ENCODE data around the gene LARP6. TPM values are rescaled to one million over a fixed set of nuclear protein-coding genes. Genes with fewer than 3 reads are reported as not detected.
"Not testable (repeated sequence)": the region's sequence is repeated elsewhere in the genome, so short reads cannot be mapped to it uniquely, and the experiment has no call there.

The LARP6 gene
- total RNA-seq, 2 experiments from 2014 or later, result not detected

GRCh38 chr15:70863450-70864218 is 9.7 kb upstream of the LARP6 start:
- no peaks in the 10 kb centered on the region for H4K20me1 ChIP-seq (ENCODE audit: insufficient read depth, low read length)
- POLR2A ChIA-PET, result no interaction called here
- no peak overlapping the region for H3K4me2 ChIP-seq (ENCODE audit: low read length)
- BruUV-seq (replicated peaks), result no TSS peak
- intact Hi-C loops (cut with micrococcal nuclease; ENCODE audit: unreplicated experiment), result no loop called here
- no peaks in the 10 kb centered on the region for H3K9me2 ChIP-seq (ENCODE audit: insufficient read depth, low read length)
- no peak overlapping the region for H3K27ac ChIP-seq (ENCODE audit: low read depth, low read length, poor library complexity, severe bottlenecking)
- no peaks in the 10 kb centered on the region for H3K4me1 ChIP-seq (ENCODE audit: insufficient read depth, low read length, poor library complexity, severe bottlenecking)
- H3K36me3 ChIP-seq (ENCODE audit: insufficient read depth, low read length), result no peaks in the 10 kb centered on the region
- H3K4me3 ChIP-seq (ENCODE audit: low read depth, low read length, poor library complexity, severe bottlenecking), result no peak overlapping the region
- DNase-seq (ENCODE audit: low spot score), result no peak
- no peak for TF ChIP-seq EZH2phosphoT487 (IDR thresholded peaks at IDR 0.05; ENCODE audit: borderline replicate concordance, low read depth, low read length)
- TF ChIP-seq CTCF (conservative IDR thresholded peaks at IDR 0.05; ENCODE audit: low read length), result no peak
- H3K9me3 ChIP-seq (ENCODE audit: low read length), result no peaks in the 10 kb centered on the region
- CTCF ChIA-PET (ENCODE audit: unreplicated experiment), result no interaction called here
- H3K79me2 ChIP-seq (ENCODE audit: insufficient read depth, low read depth, low read length), result no peaks in the 10 kb centered on the region
- H2AFZ ChIP-seq (ENCODE audit: low read length), result no peak overlapping the region

- intact Hi-C loops (cut with micrococcal nuclease; ENCODE audit: unreplicated experiment), result no loop called here
- H4K20me1 ChIP-seq (ENCODE audit: insufficient read depth, low read length), result no peaks in the 10 kb centered on the region
- H3K4me3 ChIP-seq (ENCODE audit: low read depth, low read length, poor library complexity, severe bottlenecking), result no peak overlapping the region
- H3K79me2 ChIP-seq (ENCODE audit: insufficient read depth, low read depth, low read length), result no peaks in the 10 kb centered on the region
- ChIA-PET CTCF (ENCODE audit: unreplicated experiment) (no interaction called here), POLR2A (no interaction called here)
- H3K27ac ChIP-seq (ENCODE audit: low read depth, low read length, poor library complexity, severe bottlenecking), result no peak overlapping the region
- no peaks in the 10 kb centered on the region for H3K36me3 ChIP-seq (ENCODE audit: insufficient read depth, low read length)
- H3K9me3 ChIP-seq (ENCODE audit: low read length), result no peaks in the 10 kb centered on the region
- no TSS peak for BruUV-seq (replicated peaks)
- no peak for DNase-seq (ENCODE audit: low spot score)
- H3K4me1 ChIP-seq (ENCODE audit: insufficient read depth, low read length, poor library complexity, severe bottlenecking), result no peaks in the 10 kb centered on the region
- no peak overlapping the region for H2AFZ ChIP-seq (ENCODE audit: low read length)
- H3K9me2 ChIP-seq (ENCODE audit: insufficient read depth, low read length), result no peaks in the 10 kb centered on the region
- H3K4me2 ChIP-seq (ENCODE audit: low read length), result no peak overlapping the region
- TF ChIP-seq CTCF (conservative IDR thresholded peaks at IDR 0.05; ENCODE audit: low read length) (no peak), EZH2phosphoT487 (IDR thresholded peaks at IDR 0.05; ENCODE audit: borderline replicate concordance, low read depth, low read length) (no peak)
Observed at GRCh38 chr15:70859998-70860397, 6.0 kb upstream of the LARP6 start.

- Histone ChIP-seq H4K20me1 (ENCODE audit: insufficient read depth, low read length) (no peaks in the 10 kb centered on the region), H2AFZ (ENCODE audit: low read length) (no peak overlapping the region), H3K4me2 (ENCODE audit: low read length) (no peak overlapping the region), H3K36me3 (ENCODE audit: insufficient read depth, low read length) (no peaks in the 10 kb centered on the region), H3K27ac (ENCODE audit: low read depth, low read length, poor library complexity, severe bottlenecking) (no peak overlapping the region), H3K9me3 (ENCODE audit: low read length) (no peaks in the 10 kb centered on the region), H3K4me1 (ENCODE audit: insufficient read depth, low read length, poor library complexity, severe bottlenecking) (no peaks in the 10 kb centered on the region), H3K79me2 (ENCODE audit: insufficient read depth, low read depth, low read length) (no peaks in the 10 kb centered on the region), H3K9me2 (ENCODE audit: insufficient read depth, low read length) (no peaks in the 10 kb centered on the region), H3K4me3 (ENCODE audit: low read depth, low read length, poor library complexity, severe bottlenecking) (no peak overlapping the region)
- TF ChIP-seq CTCF (conservative IDR thresholded peaks at IDR 0.05; ENCODE audit: low read length) (no peak), EZH2phosphoT487 (IDR thresholded peaks at IDR 0.05; ENCODE audit: borderline replicate concordance, low read depth, low read length) (no peak)
- CTCF ChIA-PET (ENCODE audit: unreplicated experiment), result no interaction called here
- DNase-seq (ENCODE audit: low spot score), result no peak
- intact Hi-C loops (cut with micrococcal nuclease; ENCODE audit: unreplicated experiment), result no loop called here
- no TSS peak for BruUV-seq (replicated peaks)
- POLR2A ChIA-PET, result no interaction called here
Observed at GRCh38 chr15:70859322-70859908, 5.5 kb upstream of the LARP6 start.

- H3K4me3 ChIP-seq (ENCODE audit: low read depth, low read length, poor library complexity, severe bottlenecking); POLR2A ChIA-PET; DNase-seq (ENCODE audit: low spot score); H3K4me1 ChIP-seq (ENCODE audit: insufficient read depth, low read length, poor library complexity, severe bottlenecking); H3K9me3 ChIP-seq (ENCODE audit: low read length); intact Hi-C loops (cut with micrococcal nuclease; ENCODE audit: unreplicated experiment); H3K36me3 ChIP-seq (ENCODE audit: insufficient read depth, low read length); H3K79me2 ChIP-seq (ENCODE audit: insufficient read depth, low read depth, low read length); H3K4me2 ChIP-seq (ENCODE audit: low read length); H3K9me2 ChIP-seq (ENCODE audit: insufficient read depth, low read length); BruUV-seq (replicated peaks); H2AFZ ChIP-seq (ENCODE audit: low read length); H4K20me1 ChIP-seq (ENCODE audit: insufficient read depth, low read length); H3K27ac ChIP-seq (ENCODE audit: low read depth, low read length, poor library complexity, severe bottlenecking); CTCF ChIA-PET (ENCODE audit: unreplicated experiment): not testable (repeated sequence)
Observed at GRCh38 chr15:70858614-70859321, 4.8 kb upstream of the LARP6 start.
